KG1 (cell line): ENCODE results near the gene B4GALT2.

Experiments used
- DNase-seq: peaks from one replicate; lab custom pipeline; 2025; lab: John Stamatoyannopoulos, UW

The B4GALT2 gene

DNA sequence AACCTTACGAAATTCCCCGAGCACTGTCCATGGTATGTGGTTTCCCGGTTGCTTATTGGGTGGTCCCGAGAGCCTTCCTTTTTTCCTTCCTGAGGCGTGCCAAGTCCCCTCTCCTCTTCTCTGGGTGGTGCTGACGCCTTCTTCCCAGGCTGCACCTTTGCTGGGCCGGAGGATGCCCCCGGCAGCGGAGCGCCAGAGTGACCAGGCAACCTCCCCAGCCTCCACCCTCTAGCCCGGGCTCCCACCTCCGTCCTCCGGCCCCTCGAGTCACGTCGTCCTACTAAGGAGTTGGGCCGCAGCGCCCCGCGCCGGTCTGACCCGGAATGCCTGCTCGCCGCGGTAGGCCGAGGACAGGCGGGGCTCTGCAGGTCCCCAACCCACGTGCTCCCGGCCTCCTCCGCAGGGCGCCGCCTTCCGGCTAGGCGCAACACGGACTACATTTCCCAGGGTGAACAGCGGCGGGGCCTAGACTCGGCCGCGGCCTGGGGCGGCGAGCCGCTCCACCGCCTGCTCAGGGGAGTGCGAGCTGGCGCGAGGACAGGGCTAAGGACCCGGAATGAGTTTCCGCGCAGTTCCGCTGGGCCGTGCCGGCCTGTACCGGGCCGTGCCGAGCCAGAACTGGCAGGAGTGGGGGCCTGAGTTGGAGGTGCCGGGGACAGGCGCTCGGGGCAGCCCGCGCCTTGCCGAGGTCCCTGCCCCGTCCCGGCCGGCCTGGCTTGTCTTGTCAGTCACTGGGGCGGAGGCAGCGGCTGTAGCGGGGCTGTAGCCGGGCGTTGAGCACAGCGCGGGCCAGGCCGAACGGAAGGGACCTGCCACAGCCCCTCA is 32.6 kb upstream of the B4GALT2 start, which contains the start of gene IPO13:
Gene IPO13, plus strand, starts transcription at position 715 of the 825 bp plus-strand sequence. CDS start 651 bp downstream, outside the sequence.
- peak; percentile 93 for DNase-seq

DNA sequence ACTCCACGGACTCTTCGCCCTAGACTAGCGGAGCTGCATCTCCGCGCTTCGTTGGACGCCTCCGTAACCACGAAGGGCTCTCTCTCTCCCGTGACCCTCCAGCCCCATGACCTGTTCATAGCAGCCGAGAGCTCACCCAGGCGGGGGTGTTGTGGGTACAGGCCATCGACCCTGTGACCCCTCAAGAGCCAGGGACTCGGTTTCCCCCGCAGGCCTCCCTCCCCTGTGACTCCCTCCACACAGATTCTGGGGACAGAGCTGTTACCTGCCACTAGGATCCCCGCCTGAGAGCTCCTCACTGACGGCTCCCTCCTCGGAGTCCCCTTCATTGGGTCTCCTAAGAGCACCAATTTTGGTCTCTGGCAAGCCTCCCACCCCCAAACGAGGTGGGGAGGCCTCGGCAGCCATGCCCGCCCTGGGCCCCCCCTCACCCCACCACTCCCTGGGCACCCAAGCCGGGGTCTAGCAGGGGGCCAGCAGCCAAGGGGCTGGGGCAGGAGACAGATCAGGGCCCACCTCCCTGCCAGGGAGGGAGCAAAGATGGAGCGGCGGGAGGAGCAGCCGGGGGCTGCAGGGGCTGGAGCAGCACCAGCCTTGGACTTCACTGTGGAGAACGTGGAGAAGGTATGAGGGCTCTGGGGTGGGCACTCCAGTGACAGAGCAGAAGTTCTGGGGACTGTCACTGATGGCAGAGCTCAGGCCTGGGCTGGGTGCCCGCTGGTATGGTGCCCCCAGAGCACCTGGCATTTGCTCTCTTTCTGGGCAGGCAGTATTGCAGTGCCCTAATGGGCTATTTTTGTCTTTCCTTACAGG is 31.7 kb upstream of the B4GALT2 start:
- DNase-seq = no peak

DNA sequence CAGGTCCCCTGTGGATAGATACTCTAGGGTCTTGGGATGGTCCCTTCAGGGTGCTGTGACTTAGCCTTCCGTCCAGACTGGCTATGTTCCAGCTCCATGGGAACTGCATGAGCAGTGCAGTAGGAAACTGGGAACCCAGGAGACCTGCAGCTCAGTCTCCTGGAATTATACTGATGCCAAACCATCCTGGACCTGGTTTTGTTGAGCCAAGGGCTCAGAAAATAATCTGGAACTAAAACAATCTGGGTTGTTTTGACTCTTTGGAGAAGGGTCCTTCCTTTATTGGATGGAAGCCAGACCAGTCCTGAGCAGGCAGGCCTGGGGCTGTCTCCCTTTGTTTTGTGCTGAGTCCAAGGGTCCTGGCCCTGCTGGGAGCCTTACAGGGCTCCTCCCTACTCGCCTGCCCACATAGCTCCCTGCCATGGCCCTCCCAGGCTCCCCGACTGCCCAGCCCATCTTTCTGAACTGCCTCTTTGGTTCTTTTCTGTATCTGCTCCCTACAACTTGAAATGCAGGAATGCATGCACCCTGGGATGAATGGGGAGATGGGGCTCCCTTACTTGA is 31.1 kb upstream of the B4GALT2 start:
- no peak for DNase-seq

DNA sequence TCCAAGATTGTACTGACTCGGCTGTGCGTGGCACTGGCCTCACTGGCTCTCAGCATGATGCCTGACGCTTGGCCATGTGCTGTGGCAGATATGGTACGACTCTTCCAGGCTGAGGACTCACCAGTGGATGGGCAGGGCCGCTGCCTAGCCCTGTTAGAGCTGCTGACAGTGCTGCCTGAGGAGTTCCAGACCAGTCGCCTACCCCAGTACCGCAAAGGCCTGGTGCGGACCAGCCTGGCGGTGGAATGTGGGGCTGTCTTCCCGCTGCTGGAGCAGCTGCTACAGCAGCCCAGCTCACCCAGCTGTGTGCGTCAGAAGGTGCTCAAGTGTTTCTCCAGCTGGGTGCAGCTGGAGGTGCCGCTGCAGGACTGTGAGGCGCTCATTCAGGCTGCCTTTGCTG is 29.3 kb upstream of the B4GALT2 start:
- DNase-seq = no peak

DNA sequence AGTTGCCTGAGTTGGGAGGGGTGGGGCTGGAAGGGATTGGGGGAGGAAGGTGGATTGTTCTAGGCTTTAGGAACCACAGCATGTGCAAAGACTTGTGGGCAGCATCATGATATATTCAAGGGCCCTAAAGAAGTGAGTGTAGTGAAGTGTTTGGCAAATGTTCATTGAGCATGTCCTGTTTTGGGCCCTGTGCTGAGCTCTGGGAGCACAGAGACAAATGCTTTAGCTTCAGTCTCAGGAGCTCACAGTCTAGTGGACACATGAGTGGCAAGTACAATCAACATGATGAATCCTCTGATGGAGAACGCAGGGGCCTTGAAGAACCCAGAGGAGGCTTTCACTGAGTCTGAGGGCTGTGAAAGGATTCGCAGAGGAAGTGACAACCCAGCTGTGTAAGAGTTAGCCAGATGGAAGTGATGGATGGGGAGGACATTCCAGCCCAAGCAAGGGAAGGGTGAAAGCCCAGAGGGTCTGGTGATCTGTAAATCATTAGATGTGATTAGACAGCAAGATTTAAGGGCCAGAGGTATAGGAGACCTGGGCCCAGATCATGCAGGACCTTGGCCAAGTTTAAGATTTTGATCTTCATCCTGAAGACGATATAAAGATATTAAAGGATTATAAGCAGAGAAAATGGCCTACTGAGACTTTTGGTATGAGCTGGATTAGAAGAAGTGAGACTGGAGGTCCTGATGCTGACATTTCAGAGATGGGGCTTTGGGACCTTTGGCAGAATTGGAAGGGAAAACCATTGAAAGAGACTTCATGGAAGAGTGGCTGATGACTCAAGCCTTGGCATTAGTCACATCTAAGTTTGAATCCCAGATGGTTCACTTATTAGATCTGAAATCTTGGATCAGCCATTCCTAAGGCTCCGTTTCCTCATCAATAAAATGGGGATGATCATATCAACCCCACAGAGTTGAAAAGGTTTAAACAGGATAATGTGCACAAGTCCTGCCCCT is 27.7 kb upstream of the B4GALT2 start:
- DNase-seq = no peak

DNA sequence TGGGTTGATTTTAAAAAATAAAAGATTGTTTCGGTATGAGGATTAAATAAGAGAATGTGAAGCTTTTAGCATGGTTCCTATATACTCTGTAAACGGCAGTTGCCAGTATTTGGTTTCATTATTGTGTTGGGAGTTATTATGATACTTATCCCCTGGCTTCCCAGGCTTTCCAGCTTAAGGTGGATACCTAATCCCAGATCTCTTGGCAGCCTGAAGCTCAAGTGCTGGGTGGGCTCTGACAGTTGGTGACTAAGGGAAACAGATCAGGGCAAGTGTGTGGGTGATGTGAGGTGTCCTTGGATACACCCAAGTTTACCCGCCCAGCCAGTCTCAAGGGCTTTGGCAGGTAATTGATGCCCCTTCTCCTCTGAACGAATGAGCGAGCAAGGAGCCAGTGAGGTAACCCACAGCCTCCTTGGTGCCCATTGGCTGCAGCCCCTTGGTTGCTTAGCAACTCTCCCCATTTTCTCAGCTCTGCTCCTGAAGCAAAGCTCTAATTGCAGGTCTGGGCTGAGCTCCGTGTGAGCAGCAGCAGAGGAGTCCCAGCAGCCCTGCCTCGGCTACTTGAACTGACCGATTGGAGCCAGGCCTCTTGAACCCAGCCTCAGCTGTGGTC is 26.2 kb upstream of the B4GALT2 start:
- no peak for DNase-seq

DNA sequence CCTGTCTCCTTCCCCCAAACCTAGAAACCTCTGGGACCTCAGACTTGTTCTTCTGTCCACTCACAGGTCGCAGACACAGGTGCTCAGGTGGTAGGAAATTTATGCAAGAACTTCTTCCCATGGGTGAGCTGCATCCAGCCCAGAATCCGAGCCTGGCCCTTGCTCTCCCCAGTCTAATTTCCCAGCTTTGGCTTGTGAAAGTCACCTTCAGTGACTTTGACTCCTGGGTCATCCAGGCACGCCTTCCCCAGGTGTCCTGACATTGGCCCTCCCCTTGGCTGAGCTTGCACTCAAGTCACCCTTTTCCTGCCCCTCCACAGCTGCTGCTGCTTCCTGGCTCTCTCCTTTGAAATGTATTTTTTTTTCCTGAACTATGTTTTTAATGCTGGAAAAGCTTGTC is 25.6 kb upstream of the B4GALT2 start:
- no peak for DNase-seq

DNA sequence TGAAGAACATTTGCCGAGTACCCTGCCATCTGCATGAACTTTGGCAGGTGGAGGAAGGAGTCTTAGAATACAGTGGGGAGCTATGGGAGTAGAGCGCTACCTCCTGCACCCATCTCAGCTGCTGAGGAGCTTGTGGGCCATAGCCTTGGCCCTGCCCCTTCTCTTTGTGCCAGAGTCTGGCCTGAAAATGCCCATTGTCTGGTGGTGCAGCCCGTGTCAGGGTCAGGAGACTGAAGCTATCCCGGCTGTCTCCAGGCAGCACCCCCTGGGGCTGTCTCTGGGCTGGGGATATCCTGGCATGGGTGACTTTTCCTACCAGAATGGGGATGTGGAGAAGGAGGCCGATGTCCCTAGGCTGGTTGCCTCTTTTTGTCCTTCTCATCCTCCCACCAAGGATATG is 25.0 kb upstream of the B4GALT2 start:
- no peak for DNase-seq

DNA sequence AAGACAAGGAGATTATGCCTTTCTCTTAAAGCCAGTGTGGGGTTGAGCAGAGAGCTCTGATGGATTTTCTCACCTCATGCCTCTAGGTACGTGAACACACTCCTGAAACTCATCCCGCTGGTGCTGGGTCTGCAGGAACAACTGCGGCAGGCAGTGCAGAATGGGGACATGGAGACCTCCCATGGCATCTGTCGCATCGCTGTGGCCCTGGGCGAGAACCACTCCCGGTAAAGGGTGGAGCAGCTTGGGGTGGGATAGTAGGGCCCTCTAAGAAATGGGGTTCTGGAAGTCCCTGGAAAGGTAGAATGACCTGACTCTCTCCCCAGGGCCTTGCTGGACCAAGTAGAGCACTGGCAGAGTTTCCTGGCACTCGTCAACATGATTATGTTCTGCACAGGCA is 22.8 kb upstream of the B4GALT2 start:
- DNase-seq = no peak

DNA sequence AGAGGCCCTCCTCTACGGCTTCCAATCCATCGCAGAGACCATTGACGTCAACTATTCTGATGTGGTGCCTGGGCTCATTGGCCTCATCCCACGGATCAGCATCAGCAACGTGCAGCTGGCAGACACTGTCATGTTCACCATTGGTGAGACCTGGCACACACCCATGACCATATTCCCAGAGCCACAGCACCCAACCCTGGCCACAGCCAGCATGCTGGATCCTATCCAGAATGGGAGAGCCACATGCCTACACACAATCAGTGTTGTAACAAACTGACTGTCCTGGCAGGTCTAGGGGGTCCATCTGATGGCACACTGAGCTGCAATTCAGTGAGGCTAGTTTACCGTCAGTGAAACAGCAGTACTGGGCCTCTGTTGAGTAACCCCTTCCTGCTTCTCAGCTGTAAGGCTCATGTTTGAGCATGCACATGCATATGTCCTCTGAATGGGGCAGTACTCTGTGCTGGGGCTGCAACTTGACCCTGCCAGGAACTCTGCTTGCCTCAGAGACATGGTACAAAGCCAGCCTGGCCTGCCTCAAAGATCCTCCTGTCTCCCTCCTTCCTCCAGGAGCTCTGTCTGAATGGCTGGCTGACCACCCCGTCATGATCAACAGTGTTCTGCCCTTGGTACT is 21.5 kb upstream of the B4GALT2 start:
- DNase-seq = no peak

DNA sequence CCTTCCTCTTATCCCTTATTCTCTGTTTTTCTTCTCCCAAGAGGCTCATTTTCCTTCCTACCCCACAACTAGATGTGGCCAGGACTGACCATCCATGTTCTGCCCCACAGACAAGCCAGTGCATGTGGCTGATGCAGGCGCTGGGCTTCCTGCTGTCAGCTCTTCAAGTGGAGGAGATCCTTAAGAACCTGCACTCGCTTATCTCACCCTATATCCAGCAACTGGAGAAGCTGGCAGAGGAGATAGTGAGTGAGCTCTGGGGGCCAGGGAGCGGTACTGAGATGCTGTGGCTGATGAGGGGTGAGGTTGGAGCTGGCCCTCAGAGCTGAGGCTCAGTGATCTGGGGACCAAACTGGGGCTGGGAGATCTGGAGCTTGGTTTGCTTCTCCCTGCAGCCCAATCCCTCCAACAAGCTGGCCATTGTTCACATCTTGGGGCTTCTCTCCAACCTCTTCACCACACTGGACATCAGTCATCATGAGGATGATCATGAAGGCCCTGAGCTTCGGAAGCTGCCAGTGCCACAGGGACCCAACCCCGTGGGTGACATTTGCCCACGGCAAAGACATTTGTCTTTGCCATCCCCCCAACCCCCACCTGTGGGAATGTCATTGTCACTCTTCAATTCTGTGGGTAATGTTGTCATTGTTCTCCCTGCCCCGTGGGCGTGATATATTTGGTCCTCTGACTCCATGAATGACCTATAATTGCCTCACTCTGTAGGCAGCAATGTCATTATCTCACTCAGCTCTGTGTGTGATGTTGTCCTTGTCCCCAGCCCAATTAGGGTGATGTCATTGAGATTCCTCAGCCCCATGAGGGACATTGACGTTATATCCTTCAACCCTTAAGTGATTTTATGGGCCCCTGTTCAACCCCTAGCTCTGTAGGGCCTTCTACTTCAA is 20.4 kb upstream of the B4GALT2 start:
- DNase-seq = no peak

DNA sequence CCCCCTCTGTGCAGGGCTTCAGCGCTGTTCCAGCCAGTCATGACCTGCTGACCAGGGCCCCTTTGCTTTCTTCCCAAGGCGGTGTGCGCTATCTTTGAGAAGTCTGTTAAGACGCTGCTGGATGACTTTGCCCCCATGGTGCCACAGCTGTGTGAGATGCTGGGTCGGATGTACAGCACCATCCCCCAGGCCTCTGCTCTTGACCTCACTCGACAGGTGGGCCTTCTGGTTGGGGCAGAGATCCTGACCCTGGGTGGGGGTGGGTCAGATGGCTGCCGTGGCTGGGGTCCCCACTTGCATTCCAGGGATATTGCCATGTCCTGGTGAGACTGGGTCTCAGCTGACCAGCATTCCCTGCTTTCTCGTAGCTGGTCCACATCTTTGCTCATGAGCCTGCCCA is 18.2 kb upstream of the B4GALT2 start:
- DNase-seq = no peak

DNA sequence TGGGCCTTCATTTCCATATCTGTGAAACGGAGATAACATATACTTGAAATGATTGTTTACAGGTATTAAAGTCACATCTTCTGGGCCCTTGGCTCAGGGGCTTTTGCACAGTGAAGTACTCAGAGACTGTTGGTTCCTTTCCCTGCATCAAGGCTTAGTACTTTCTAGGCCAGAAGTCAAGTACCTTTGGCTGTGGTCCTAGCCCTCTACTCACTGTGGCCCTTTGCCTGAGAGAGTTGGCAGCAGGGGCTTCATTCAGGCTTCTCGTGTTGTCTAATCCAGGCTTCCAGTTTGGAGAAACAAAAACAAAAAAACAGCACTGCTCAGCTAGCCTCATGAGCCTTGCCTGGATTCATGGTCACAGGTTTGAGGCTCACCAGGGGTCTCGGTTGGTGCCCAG is 17.3 kb upstream of the B4GALT2 start:
- DNase-seq = no peak

DNA sequence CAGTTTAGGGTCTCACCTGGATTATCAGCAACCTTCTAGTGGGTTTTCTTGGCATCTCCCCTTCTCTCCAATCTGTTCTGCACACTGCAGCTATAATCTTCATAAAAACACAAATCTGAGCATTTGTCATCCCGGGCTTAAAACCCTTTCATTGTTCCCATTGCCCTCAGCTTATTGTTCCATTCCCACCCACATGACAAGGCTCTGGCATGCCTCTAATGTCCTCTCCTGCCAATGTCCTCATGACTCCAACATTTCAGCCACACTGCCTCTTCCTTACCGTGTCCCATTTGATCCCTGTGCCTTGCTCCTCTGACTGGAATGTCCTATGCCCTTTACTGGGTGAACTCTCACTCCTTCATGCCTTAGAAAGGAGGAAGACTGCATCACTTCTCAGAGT is 16.7 kb upstream of the B4GALT2 start:
- DNase-seq = no peak

DNA sequence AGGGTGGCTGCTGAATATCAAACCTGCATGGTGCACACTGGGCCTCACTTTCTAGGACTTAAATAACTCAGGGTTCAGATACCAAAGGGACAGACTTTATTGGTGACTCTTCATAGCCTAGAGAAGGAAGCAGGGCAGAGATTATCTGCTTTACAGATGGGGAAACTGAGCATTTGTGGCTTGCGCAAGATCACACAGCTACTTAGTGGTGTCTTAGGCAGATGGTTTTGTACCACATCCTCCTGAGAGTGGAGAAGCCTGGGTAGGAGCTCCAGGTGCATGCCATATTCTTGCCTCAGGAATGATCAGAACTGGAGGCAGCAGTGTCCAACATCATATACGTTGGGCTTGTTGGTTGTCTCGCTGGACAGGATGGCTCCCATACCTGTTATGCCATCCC is 16.0 kb upstream of the B4GALT2 start:
- no peak for DNase-seq

DNA sequence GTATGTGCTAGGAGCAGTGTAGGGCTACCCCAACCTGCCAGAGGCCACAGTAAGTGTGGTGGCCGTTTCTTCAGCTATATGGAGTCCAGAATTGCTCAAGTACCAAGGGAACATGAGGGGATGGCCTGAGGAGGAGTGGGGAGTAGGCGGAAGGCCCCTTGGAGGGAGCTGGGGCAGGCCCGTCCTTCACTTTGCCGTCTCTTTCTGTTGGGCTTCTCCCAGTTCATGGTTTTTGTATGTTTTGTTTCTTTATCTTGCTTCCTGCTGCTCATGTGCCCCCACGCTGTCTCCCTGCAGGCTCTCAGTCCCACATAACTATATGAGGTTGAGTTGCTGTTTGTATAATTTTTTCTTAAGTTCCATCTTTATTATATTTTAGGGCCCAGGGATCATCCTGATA is 15.1 kb upstream of the B4GALT2 start:
- no peak for DNase-seq

DNA sequence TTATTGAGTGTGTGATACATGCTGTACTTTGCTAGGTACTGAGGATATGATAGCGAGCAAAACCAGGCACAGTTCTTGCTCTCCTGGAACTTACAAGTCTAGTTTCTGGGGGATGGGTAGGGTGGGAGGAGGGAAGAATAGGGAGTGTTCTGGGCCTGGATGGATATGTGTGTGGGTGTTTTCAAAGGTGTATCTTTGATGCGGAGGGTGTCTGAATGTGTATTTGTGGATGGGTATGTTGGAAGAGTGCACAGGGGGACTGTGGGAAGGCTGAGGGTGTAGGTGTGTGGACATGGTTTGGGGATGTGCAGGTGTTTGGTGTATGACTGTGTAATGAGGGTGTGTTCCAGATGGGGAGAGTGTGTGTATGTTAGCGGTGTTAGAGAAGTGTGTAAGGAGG is 13.7 kb upstream of the B4GALT2 start:
- DNase-seq = no peak

DNA sequence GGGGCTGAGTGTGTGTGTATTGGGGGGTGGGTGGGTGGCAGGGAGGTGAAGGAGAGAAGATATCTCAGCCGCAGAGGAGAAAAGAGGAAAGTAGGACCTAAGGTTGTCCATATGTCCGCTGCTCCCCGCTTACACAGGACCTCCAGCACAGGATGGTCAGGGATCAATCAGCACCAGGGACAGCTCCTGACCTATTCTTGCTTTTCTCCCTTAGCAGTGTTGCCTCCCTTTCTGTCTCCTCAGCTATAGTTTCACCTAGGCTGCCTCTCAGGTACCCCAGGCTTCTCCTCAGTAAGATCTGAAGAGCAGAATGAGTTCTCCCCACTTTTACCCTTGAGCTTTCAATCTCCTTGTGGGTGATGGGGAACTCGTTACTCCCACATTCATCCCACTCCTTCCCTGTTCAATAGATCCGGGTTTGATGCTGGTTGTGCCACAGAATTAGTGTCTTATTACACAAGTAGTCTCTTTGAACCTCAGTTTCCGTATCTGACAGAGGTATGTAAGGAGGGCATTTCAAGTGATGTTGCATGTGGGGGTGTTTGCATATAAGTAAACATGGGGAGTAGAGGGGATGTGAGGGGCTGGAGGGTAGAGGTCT is 10.6 kb upstream of the B4GALT2 start:
- DNase-seq = peak; percentile 19

DNA sequence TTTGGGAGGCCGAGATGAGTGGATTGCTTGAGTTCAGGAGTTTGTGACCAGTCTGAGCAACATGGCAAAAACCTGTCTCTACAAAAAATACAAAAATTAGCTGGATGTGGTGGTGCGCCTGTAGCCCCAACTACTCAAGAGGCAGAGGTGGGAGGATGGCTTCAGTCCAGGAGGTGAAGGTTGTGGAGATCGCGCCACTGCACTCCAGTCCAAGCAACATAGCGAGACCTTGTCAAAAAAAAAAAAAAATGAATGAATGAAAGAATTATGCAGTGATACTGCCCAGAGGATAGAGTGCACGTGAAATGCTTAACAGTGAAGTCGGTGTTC is 9.6 kb upstream of the B4GALT2 start:
- DNase-seq = no peak
